HT1080 (cell line): Measurements from ENCODE around the gene CNPY3. TPM values are rescaled to one million over a fixed set of nuclear protein-coding genes. Genes with fewer than 3 reads are reported as not detected.
A peak's percentile ranks its signal among the peaks of the same experiment; 100 is the strongest.

Experiments
- DNase-seq: peaks from one replicate; pipeline ENCODE4 v3.0.0-alpha.2; 2015; ENCODE audit warnings: low read depth
- total RNA-seq: library from RNA; depleted of rRNA; stranded (reverse); fragments of >200 nt; shearing (Covaris generic); gene quantifications from 2 replicates; pipeline ENCODE4 v1.2.3, GENCODE V29; 2014; rRNA removed

CNPY3 gene
- total RNA-seq, 1 experiment from 2014 or later = 45.3 TPM

DNA sequence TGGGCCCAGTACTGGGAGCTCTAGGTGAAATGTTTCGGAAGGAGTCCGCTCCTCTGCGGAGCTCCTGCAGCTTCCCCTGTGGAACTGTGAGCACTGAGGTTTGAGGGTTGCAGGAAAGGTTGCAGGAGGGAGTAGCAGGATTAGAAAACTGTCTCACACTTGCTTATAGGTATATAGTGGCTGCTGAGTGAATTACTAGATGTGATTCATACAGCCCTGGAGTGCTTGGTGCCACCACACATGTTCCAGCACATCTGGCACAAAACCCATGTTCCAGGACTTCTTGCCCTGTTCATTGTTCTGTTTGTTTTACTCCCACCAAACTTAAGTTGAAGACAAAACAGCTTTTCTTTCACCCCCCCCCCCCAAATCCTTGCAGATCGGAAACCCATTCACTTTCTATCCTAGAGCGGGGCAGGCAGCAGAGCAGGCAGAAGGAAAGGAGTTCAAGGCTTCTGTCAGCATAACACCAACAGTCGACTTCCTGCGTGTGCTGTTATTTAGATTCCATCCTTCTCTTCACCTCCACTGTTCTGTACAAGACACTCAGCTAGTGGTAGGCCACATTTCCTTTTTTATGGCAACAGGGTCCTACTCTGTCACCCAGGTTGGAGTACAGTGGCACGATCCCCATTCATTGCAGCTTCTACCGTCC, 50.4 kb downstream of the CNPY3 start:
- DNase-seq = peak; percentile 48

DNA sequence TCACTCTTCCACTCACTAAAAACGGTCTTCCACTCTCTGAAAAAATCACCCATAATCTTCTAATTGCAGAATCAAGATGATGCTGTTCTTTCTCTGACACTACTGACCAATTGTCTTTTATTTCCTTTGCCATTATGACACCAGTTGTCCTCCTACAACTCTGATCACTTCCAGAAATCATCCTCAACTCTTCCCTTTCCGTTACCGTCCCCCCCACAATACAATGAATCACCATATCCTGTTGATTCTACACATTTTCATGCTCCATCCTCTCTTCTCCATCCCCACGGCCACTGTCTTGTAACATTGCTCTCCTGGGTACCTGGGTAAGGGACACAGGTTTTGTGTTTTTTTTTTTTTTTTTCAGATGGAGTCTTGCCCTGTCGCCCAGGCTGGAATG, 52.6 kb downstream of the CNPY3 start:
- no peak for DNase-seq

DNA sequence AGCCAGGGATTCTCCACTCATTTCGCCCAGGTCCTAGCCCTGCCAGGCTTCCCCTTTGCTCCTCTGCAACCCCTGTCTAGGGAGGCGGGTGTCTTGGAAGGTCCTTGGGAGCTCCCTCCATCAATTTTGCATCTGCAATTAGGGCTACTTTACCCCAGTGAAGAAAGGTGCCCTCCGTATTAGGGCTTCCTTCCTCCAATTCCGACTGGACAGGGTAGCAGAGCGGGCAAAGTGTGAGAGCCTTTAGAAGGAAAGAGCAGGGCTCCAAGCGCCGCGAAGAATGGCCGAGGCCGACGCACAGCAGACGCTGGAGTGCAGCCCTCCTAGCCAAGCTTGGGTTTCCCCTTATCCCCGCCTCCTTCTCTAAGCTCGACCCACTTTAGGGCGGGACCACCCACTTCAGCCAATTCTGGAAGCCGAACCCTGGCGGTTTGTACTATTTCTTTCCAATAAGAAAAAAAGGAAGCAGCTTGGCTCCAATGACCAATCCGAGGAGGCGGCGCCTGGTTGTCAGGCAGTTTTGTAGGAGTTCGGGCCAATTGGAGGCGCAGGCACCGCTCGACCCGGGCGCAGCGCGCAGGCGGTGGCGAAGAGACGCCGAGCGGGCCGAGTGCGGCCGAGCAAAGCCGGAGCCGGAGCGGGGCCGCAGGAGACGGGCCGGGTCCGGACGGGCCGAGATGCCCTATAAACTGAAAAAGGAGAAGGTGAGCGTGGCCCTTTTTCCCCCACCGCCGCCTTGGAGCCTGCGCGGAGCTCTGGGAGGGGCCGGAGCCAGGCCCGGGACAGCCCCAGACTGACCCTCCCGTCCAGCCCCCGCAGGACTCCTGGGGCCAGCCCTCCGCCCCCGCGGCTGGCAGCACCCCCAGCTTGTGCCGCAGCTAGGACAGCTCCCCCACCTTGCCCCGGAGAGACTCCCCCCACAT, 55.0 kb downstream of the CNPY3 start, which contains the start of gene PPP2R5D:
TSS of gene PPP2R5D (plus strand) at position 570 of the 923 bp plus-strand sequence. CDS start at position 678, 108 bp downstream.
- peak; percentile 99 for DNase-seq

- DNase-seq = no peak
Measured at GRCh38 chr6:42984924-42985475, 55.7 kb downstream of the CNPY3 start.

DNA sequence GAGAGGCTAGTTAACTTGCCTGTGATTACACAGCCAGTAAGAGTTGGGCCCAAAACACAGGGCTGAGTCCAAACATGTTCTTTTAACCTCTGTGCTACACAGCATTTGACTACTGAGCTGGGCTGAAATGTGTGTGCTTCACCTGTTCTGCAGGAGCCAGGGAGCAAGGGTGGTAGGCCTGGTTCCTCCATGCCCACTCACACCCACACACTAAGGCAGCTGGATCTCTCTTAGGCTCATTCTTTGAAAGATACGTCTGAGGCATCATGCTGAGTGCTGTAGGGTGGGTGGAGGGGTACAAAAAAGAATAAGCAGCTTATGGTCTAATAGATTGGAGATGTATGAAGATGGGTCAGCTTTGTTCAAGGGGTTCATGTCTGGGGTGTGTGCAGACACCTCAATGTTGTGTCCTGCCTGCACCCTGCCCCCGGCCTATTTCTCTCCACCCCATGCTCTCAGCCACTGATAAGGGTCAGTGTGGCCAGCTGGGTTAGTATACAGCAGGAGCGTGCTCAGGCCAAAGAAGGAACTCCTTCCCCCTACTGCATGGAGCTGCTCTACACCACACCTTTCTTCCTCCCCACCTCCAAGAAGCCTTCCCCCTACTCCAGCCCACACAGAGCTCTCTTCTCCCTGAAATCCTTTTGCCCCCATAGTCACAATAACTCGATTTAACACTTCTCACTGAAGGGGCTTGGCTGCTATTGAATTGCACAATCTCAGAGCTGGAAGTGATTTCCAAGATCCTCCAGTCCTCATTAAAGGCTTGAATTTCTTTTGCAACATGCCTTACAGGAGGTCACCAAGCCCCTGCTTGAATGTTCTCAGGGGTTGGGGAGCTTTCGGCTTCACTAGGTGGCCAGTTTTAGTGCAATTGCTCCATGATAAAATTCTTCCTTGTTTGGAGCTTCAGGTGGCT, 58.5 kb downstream of the CNPY3 start:
- no peak for DNase-seq

DNA sequence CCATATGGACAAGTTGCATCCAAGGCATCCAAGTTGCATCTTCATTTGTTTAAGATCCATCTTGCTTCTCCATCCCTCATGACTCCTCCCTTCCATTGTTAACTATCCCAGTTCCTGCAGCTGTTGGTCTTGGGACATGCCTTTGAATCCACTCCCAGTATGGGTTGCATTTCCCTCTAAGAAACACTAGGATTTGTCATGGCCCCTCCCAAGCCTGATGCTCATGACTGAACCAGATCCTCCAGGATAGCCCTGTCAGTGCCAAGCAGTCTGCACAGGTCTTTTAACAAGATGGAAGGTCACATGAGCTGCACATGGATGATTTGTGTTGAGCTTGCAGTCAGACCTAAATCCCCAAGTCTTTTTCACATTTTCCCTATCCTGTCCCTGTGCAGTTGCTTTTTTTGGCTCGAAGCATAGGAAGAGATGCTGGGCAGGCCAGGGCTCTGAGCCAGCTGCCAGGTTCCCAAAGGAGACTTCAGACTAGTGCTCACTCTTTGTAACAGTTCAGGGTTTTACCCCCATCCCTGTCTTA, 59.3 kb downstream of the CNPY3 start:
- peak; percentile 24 for DNase-seq

Other genes starting within 250 kb of the CNPY3 start
- gene PRPH2, start 206.9 kb upstream of the CNPY3 start, total RNA-seq = not detected in 2 replicates
- 44.9 and 51.8 TPM in 2 replicates for gene TBCC, start 183.4 kb upstream of the CNPY3 start, total RNA-seq
- gene BICRAL, start 147.4 kb upstream of the CNPY3 start, total RNA-seq = 3.4 and 4.9 TPM in 2 replicates
- 139 and 142 TPM in 2 replicates for gene RPL7L1, start 49.9 kb upstream of the CNPY3 start, total RNA-seq
- gene PTCRA, start 13.4 kb upstream of the CNPY3 start, total RNA-seq = not detected in 2 replicates
- not detected in 2 replicates for gene GNMT, start 31.3 kb downstream of the CNPY3 start, total RNA-seq
- 21.2 and 25.4 TPM in 2 replicates for gene PEX6, start 49.7 kb downstream of the CNPY3 start, total RNA-seq
- gene PPP2R5D, start 55.1 kb downstream of the CNPY3 start, total RNA-seq = 37.2 and 43.5 TPM in 2 replicates
- 98.7 and 127 TPM in 2 replicates for gene MEA1, start 84.5 kb downstream of the CNPY3 start, total RNA-seq
- gene KLHDC3, start 84.8 kb downstream of the CNPY3 start, total RNA-seq = 119 and 133 TPM in 2 replicates
- gene RRP36, start 92.1 kb downstream of the CNPY3 start, total RNA-seq = 134 and 137 TPM in 2 replicates
- 19.4 and 19.6 TPM in 2 replicates for gene CUL7, start 124.4 kb downstream of the CNPY3 start, total RNA-seq
- 32.5 and 54.0 TPM in 2 replicates for gene MRPL2, start 130.0 kb downstream of the CNPY3 start, total RNA-seq
- 9.4 and 10.7 TPM in 2 replicates for gene KLC4, start 130.2 kb downstream of the CNPY3 start, total RNA-seq
- gene PTK7, start 146.8 kb downstream of the CNPY3 start, total RNA-seq = 35.8 and 38.2 TPM in 2 replicates
- 32.8 and 35.5 TPM in 2 replicates for gene SRF, start 241.8 kb downstream of the CNPY3 start, total RNA-seq